ENCODE measurements around the gene GAK. TPM values are rescaled to one million over a fixed set of nuclear protein-coding genes. Genes with fewer than 3 reads are reported as not detected.
A peak's percentile ranks its signal among the peaks of the same experiment; 100 is the strongest.

Gene GAK
- total and polyA plus RNA-seq, 5 donors from 2014 or later, result 37.5 to 254 (median 40.0) TPM

DNA sequence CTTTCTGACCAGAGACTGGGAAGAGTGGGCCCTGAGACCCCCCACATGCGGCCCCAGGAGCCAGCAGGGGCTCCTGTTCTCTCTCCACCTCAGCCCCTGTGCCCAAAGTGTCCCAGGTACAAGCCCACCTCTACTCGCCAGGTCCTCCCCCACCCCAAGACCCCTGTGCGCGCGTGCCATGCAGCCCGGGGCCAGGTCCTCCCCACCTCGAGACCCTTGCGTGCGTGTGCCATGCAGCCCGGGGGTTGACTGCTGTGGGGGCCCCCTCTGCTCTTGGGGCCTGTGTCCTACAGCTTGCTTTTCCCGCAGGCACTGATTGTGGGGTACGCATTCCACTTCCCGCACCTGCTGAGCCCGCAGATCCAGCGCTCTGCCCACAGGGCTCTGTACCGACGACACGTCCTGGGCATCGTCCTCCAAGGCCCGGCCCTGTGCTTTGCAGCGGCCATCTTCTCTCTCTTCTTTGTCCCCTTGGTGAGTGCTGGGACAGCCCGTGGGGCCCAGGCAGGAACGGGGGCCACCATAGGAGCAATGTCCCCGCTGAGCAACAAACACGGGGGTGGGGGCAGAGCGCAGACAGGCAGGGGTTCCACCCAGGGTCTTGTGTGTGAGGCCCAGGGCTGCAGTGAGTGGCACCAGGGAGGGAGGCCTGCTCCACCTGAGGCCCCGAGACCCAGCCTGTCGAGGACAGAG lies 20.9 kb upstream of the GAK start:
- Mint-ChIP-seq H3K9me3 (no peaks in the 10 kb centered on the region), H3K27ac (peak overlapping the region in 1 of 3 donors; percentile 62), H3K4me1 (no peaks in the 10 kb centered on the region), H3K4me3 (no peak overlapping the region), H3K36me3 (peaks cover 9% of the 10 kb centered on the region), H3K27me3 (no peaks in the 10 kb centered on the region)
- peaks cover 4% of the 10 kb centered on the region for H3K36me3 ChIP-seq (ENCODE audit: control insufficient read depth, insufficient read depth, low read length)
- H3K27me3 ChIP-seq (ENCODE audit: control insufficient read depth, insufficient read depth, low read length), result no peaks in the 10 kb centered on the region
- no peaks in the 10 kb centered on the region for H3K9me3 ChIP-seq (ENCODE audit: control insufficient read depth in 2 of 2, low read length in 2 of 2)
- ATAC-seq (ENCODE audit: low read depth in 2 of 2) (no peak), DNase-seq (no peak)
- H3K27ac ChIP-seq (ENCODE audit: insufficient read depth, low read length, poor library complexity, severe bottlenecking), result no peak overlapping the region
- H3K4me1 ChIP-seq (ENCODE audit: control insufficient read depth, insufficient read depth, low read length, poor library complexity, severe bottlenecking), result no peaks in the 10 kb centered on the region
- H3K4me3 ChIP-seq (ENCODE audit: low read depth, low read length), result no peak overlapping the region

DNA sequence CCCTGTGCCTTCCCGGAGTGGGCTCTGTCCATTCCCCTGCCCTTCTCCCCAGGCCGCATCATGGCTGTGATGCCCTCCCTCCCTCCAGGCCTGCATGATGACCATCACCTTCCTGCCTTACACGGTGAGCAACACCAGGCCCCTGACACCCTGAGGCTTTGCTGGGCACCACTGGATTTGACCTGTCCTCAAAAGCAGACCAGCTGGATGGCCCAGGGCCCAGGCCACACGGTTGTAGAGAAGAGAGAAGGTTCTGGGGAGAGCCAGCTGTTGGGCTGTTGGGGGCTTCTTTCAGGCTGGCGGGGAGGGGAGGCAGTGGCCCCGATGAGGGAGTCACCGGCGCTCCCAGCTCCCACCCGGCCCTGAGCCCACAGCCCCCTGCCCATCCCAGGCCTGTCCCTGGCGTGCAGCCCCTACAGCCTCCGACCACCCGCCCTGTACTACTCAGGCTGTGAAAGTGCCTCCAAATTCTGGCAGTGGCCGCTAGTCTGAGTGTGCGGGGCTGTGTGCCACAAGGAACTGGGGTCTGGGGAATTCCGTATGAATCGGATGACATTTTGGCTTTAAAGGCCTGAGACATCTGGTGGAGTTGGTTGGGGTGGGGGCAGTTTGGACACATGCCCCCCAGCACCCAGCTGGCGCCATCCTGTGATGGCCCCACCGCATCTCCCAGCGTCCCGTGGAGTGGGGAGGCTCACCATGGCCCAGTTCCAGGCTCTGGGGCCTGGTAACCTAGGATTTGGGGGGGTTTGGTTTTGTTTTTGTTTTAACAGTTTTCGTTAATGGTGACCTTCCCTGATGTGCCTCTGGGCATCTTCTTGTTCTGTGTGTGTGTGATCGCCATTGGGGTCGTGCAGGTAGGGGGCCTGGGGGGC lies 19.7 kb upstream of the GAK start:
- Histone ChIP-seq H3K27me3 (ENCODE audit: control insufficient read depth, insufficient read depth, low read length) (no peaks in the 10 kb centered on the region), H3K4me1 (ENCODE audit: control insufficient read depth, insufficient read depth, low read length, poor library complexity, severe bottlenecking) (no peaks in the 10 kb centered on the region), H3K27ac (ENCODE audit: insufficient read depth, low read length, poor library complexity, severe bottlenecking) (no peak overlapping the region), H3K4me3 (ENCODE audit: low read depth, low read length) (no peak overlapping the region), H3K36me3 (ENCODE audit: control insufficient read depth, insufficient read depth, low read length) (peaks cover 4% of the 10 kb centered on the region), H3K9me3 (ENCODE audit: control insufficient read depth in 2 of 2, low read length in 2 of 2) (no peaks in the 10 kb centered on the region)
- H3K36me3 Mint-ChIP-seq, result peaks cover 9% of the 10 kb centered on the region
- no peaks in the 10 kb centered on the region for H3K4me1 Mint-ChIP-seq
- H3K27ac Mint-ChIP-seq, result peak overlapping the region in 1 of 3 donors; percentile 41
- H3K9me3 Mint-ChIP-seq, result no peaks in the 10 kb centered on the region
- H3K4me3 Mint-ChIP-seq, result no peak overlapping the region
- DNase-seq (no peak), ATAC-seq (ENCODE audit: low read depth in 2 of 2) (no peak)
- H3K27me3 Mint-ChIP-seq, result no peaks in the 10 kb centered on the region

DNA sequence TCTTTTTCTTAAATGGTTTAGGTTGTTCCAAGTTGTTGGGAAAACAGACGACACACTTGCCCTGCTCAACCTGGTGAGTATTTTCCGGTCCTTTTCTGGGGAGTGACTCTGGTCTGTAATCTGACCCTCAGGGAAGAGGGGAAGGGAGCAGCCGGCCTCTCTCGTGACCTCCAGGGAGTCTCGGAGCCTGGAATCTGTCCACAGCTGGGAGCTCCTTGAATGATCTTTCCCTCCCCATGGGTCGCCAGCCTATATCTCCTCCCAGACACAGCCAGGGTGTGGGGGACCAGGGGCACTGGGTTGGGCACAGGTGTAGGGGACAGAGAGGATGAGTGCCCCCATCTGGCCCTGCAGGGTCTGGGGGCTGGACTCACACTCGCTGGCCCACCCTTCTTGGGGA lies 19.1 kb upstream of the GAK start:
- H3K9me3 ChIP-seq (ENCODE audit: control insufficient read depth in 2 of 2, low read length in 2 of 2), result no peaks in the 10 kb centered on the region
- Mint-ChIP-seq H3K9me3 (no peaks in the 10 kb centered on the region), H3K27me3 (no peaks in the 10 kb centered on the region), H3K4me1 (no peaks in the 10 kb centered on the region), H3K4me3 (no peak overlapping the region), H3K27ac (no peak overlapping the region), H3K36me3 (peaks cover 9% of the 10 kb centered on the region)
- H3K36me3 ChIP-seq (ENCODE audit: control insufficient read depth, insufficient read depth, low read length), result peaks cover 4% of the 10 kb centered on the region
- DNase-seq (no peak), ATAC-seq (ENCODE audit: low read depth in 2 of 2) (no peak)
- no peaks in the 10 kb centered on the region for H3K27me3 ChIP-seq (ENCODE audit: control insufficient read depth, insufficient read depth, low read length)
- no peak overlapping the region for H3K27ac ChIP-seq (ENCODE audit: insufficient read depth, low read length, poor library complexity, severe bottlenecking)
- H3K4me1 ChIP-seq (ENCODE audit: control insufficient read depth, insufficient read depth, low read length, poor library complexity, severe bottlenecking), result no peaks in the 10 kb centered on the region
- no peak overlapping the region for H3K4me3 ChIP-seq (ENCODE audit: low read depth, low read length)

DNA sequence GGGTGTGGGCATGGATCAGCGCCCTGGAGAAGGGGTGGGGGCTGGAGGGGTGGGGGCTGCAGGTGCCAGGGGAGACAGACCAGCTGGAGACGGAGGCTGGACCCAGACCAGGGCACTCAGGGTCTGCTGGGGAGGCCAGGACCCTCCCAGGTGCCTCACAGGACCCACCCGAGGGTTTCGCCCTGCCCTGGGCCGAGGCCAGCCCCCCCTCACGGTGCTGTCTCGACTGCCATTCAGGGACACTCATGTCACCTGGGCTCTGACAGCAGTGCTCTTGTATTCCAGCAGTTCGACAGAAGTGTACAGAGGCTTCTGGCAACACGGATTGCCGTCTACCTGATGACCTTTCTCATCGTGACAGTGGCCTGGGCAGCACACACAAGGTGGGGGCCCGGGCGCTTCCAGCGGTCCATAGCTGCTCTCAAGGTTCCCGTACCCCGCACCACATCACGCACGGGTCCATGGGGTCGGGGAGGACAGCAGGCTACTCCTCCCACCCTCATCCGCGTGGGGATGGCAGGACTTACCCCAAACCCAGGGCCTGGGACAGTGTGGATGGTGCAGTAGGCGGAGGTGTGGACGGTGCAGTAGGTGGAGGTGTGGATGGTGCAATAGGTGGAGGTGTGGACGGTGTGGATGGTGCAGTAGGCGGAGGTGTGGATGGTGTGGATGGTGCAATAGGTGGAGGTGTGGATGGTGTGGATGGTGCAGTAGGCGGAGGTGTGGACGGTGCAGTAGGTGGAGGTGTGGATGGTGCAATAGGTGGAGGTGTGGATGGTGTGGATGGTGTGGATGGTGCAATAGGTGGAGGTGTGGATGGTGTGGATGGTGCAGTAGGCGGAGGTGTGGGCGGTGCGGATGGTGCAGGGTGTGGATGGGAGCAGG lies 18.3 kb upstream of the GAK start:
- Histone ChIP-seq H3K27me3 (ENCODE audit: control insufficient read depth, insufficient read depth, low read length) (no peaks in the 10 kb centered on the region), H3K36me3 (ENCODE audit: control insufficient read depth, insufficient read depth, low read length) (peaks cover 4% of the 10 kb centered on the region), H3K27ac (ENCODE audit: insufficient read depth, low read length, poor library complexity, severe bottlenecking) (no peak overlapping the region), H3K4me1 (ENCODE audit: control insufficient read depth, insufficient read depth, low read length, poor library complexity, severe bottlenecking) (no peaks in the 10 kb centered on the region), H3K9me3 (ENCODE audit: control insufficient read depth in 2 of 2, low read length in 2 of 2) (no peaks in the 10 kb centered on the region), H3K4me3 (ENCODE audit: low read depth, low read length) (no peak overlapping the region)
- no peaks in the 10 kb centered on the region for H3K27me3 Mint-ChIP-seq
- DNase-seq (no peak), ATAC-seq (ENCODE audit: low read depth in 2 of 2) (no peak)
- H3K9me3 Mint-ChIP-seq, result peaks cover 0 to under 1% (median 0%) of the 10 kb centered on the region in 7 donors
- H3K36me3 Mint-ChIP-seq, result peaks cover 9% of the 10 kb centered on the region
- H3K27ac Mint-ChIP-seq, result no peak overlapping the region
- H3K4me1 Mint-ChIP-seq, result peaks cover 0 to 2% (median 0%) of the 10 kb centered on the region in 4 donors
- H3K4me3 Mint-ChIP-seq, result no peak overlapping the region

DNA sequence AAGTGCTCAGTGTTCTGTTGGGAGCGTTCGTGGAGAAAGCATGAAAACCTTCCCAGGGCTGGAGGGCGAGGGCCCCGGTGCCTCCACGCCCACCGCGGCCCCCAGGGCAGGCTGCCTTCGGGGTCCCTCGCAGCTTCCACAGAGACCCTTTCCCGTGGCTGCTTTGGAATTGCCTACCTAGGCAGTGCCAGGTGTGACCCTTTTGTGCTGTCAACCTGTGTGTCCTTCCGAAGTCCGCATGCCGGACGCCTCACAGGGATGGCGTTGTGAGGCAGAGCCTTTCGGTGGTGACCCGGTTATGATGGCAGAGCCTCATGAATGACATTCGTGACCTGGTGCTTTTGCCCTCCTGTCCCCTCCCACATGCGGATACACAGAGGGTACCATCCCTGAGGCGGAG lies 17.5 kb upstream of the GAK start:
- Mint-ChIP-seq H3K4me1 (peaks cover 0 to 2% (median 0%) of the 10 kb centered on the region in 4 donors), H3K36me3 (peaks cover 6% of the 10 kb centered on the region), H3K4me3 (no peak overlapping the region), H3K27me3 (no peaks in the 10 kb centered on the region), H3K9me3 (peaks cover 0 to 2% (median 0%) of the 10 kb centered on the region in 7 donors), H3K27ac (no peak overlapping the region)
- no peaks in the 10 kb centered on the region for H3K4me1 ChIP-seq (ENCODE audit: control insufficient read depth, insufficient read depth, low read length, poor library complexity, severe bottlenecking)
- no peak overlapping the region for H3K4me3 ChIP-seq (ENCODE audit: low read depth, low read length)
- no peaks in the 10 kb centered on the region for H3K27me3 ChIP-seq (ENCODE audit: control insufficient read depth, insufficient read depth, low read length)
- no peak for ATAC-seq (ENCODE audit: low read depth in 2 of 2)
- H3K36me3 ChIP-seq (ENCODE audit: control insufficient read depth, insufficient read depth, low read length), result peaks cover 4% of the 10 kb centered on the region
- H3K9me3 ChIP-seq (ENCODE audit: control insufficient read depth in 2 of 2, low read length in 2 of 2), result no peaks in the 10 kb centered on the region
- DNase-seq, result no peak
- H3K27ac ChIP-seq (ENCODE audit: insufficient read depth, low read length, poor library complexity, severe bottlenecking), result no peak overlapping the region

DNA sequence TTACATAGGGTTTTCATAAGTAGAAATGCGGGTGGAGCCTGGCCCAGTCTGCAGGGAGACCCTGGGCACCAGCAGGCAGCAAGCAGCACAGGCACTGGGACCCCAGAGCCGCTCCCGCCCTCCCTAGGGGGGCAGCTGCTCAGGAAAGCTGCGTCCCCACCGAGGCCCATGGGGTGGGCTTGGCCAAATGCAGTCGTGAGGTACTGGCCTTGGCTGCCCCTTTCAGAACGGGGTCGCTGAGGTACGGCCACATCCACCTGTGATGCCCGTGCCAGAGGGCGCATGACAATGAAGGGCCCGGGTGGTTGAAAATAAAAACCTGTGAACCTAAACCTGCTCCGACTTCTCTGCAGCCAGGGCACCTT lies 16.8 kb upstream of the GAK start:
- Histone ChIP-seq H3K4me3 (ENCODE audit: low read depth, low read length) (no peak overlapping the region), H3K4me1 (ENCODE audit: control insufficient read depth, insufficient read depth, low read length, poor library complexity, severe bottlenecking) (no peaks in the 10 kb centered on the region), H3K27ac (ENCODE audit: insufficient read depth, low read length, poor library complexity, severe bottlenecking) (no peak overlapping the region), H3K27me3 (ENCODE audit: control insufficient read depth, insufficient read depth, low read length) (no peaks in the 10 kb centered on the region), H3K9me3 (ENCODE audit: control insufficient read depth in 2 of 2, low read length in 2 of 2) (no peaks in the 10 kb centered on the region), H3K36me3 (ENCODE audit: control insufficient read depth, insufficient read depth, low read length) (peaks cover 4% of the 10 kb centered on the region)
- DNase-seq (no peak), ATAC-seq (ENCODE audit: low read depth in 2 of 2) (no peak)
- H3K27ac Mint-ChIP-seq, result no peak overlapping the region
- H3K36me3 Mint-ChIP-seq, result peaks cover 4% of the 10 kb centered on the region
- no peaks in the 10 kb centered on the region for H3K27me3 Mint-ChIP-seq
- H3K4me1 Mint-ChIP-seq, result peaks cover 0 to 6% (median 1%) of the 10 kb centered on the region in 4 donors
- H3K4me3 Mint-ChIP-seq, result no peak overlapping the region
- H3K9me3 Mint-ChIP-seq, result peaks cover 0 to 2% (median 0%) of the 10 kb centered on the region in 7 donors

DNA sequence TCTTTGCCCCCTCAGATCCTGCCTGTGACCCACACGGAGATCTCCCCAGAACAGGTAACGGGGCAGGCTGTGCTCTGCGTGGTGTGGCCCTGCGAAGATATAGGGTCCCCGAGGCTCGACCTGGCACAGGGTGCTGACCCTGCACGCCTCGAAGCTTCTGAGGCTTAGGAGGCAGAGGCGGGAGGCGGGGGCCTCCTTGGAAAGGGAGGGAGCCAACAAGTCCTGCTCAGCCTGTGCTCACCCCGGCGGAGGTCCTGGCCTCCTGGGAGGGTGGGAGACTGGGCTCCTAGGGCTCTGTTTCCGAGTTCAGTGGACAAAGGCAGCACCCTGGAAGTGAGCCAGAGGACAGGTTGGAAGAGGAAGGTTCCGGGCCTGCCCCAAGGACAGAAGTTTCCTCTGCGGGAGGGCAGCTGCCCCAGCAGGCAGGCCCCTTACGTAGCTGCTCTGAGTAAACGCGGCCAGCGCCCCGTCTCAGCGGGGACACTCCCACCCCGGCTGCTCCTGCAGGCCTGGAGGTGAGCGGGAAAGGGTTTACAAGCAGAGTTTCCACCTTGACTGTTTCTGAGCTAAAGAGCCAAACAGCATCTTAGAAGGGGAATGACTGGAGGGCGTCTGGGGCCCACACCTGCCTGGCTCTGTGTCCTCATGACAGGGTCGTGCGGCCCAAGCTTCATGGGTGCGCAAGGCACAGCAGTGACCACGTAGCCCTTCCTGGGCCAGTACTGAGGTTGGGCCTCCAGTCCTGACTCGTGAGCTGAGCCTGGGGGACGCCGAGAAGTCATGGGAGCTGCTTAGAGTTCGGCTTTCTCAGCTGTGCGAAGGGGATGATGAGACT lies 16.2 kb upstream of the GAK start:
- Histone ChIP-seq H3K4me3 (ENCODE audit: low read depth, low read length) (no peak overlapping the region), H3K4me1 (ENCODE audit: control insufficient read depth, insufficient read depth, low read length, poor library complexity, severe bottlenecking) (no peaks in the 10 kb centered on the region), H3K27ac (ENCODE audit: insufficient read depth, low read length, poor library complexity, severe bottlenecking) (no peak overlapping the region), H3K36me3 (ENCODE audit: control insufficient read depth, insufficient read depth, low read length) (peaks cover 3% of the 10 kb centered on the region), H3K9me3 (ENCODE audit: control insufficient read depth in 2 of 2, low read length in 2 of 2) (no peaks in the 10 kb centered on the region), H3K27me3 (ENCODE audit: control insufficient read depth, insufficient read depth, low read length) (no peaks in the 10 kb centered on the region)
- H3K36me3 Mint-ChIP-seq, result peaks cover 6% of the 10 kb centered on the region
- no peaks in the 10 kb centered on the region for H3K27me3 Mint-ChIP-seq
- H3K4me3 Mint-ChIP-seq, result peak overlapping the region in 1 of 4 donors; percentile 15
- H3K9me3 Mint-ChIP-seq, result peaks cover 0 to 2% (median 0%) of the 10 kb centered on the region in 7 donors
- ATAC-seq (ENCODE audit: low read depth in 2 of 2), result no peak
- no peak for DNase-seq
- H3K27ac Mint-ChIP-seq, result no peak overlapping the region
- peaks cover 0 to 6% (median 1%) of the 10 kb centered on the region in 4 donors for H3K4me1 Mint-ChIP-seq
